Loucy (cell line): ENCODE results near the gene SLC12A2.

Experiments used
- EZH2phosphoT487 ChIP-seq: fragments of 200-600 bp; IDR thresholded peaks from 2 replicates; pipeline ENCODE4 v1.6.1; 2018; ENCODE audit warnings: antibody characterized with exemption, mild to moderate bottlenecking, moderate library complexity, borderline replicate concordance
- TF ChIP-seq, protein P1 (sequence below): fragments of 200-600 bp; sonication (generic); conservative IDR thresholded peaks from 2 replicates; pipeline ENCODE4 v1.5.1; 2014; ENCODE audit warnings: mild to moderate bottlenecking, antibody characterized with exemption, low read length

- TF ChIP-seq, protein P1, sequence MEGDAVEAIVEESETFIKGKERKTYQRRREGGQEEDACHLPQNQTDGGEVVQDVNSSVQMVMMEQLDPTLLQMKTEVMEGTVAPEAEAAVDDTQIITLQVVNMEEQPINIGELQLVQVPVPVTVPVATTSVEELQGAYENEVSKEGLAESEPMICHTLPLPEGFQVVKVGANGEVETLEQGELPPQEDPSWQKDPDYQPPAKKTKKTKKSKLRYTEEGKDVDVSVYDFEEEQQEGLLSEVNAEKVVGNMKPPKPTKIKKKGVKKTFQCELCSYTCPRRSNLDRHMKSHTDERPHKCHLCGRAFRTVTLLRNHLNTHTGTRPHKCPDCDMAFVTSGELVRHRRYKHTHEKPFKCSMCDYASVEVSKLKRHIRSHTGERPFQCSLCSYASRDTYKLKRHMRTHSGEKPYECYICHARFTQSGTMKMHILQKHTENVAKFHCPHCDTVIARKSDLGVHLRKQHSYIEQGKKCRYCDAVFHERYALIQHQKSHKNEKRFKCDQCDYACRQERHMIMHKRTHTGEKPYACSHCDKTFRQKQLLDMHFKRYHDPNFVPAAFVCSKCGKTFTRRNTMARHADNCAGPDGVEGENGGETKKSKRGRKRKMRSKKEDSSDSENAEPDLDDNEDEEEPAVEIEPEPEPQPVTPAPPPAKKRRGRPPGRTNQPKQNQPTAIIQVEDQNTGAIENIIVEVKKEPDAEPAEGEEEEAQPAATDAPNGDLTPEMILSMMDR = no peak
- no peak for TF ChIP-seq EZH2phosphoT487
Measured at GRCh38 chr5:128158342-128158741, 74.8 kb downstream of the SLC12A2 start.
